Liver (tissue), 9 donors: ENCODE measurements around the gene INPP4B. TPM values are rescaled to one million over a fixed set of nuclear protein-coding genes. Genes with fewer than 3 reads are reported as not detected.

Experiments
- DNase-seq: peaks from one replicate; pipeline ENCODE4 v3.0.0-alpha.2; 2017; ENCODE audit warnings: low spot score
- H3K27ac ChIP-seq, 2 donors: one replicate each; pipeline ENCODE4 v1.7.0; 2013; ENCODE audit warnings: inconsistent platforms in 2 of 2, low read length in 2 of 2, control low read depth in 1 of 2, low read depth in 1 of 2, mild to moderate bottlenecking in 1 of 2
- H3K27me3 ChIP-seq, 4 donors: one replicate each; pipeline versions ENCODE4 v1.6.1 to v1.7.0; 2013; ENCODE audit warnings: low read length in 3 of 4, inconsistent platforms in 1 of 4, mild to moderate bottlenecking in 1 of 4, moderate library complexity in 1 of 4; ENCODE audit not compliant: control insufficient read depth in 4 of 4, insufficient read depth in 4 of 4
- H3K36me3 ChIP-seq, 4 donors: one replicate each; pipeline versions ENCODE4 v1.6.1 to v1.7.0; 2013; ENCODE audit warnings: low read length in 3 of 4, mild to moderate bottlenecking in 3 of 4, low read depth in 1 of 4, moderate library complexity in 1 of 4; ENCODE audit not compliant: control insufficient read depth in 4 of 4, insufficient read depth in 3 of 4
- H3K4me1 ChIP-seq, 4 donors: one replicate each; pipeline versions ENCODE4 v1.6.1 to v1.7.0; 2013; ENCODE audit warnings: low read length in 3 of 4, mild to moderate bottlenecking in 3 of 4, moderate library complexity in 1 of 4; ENCODE audit not compliant: control insufficient read depth in 4 of 4, insufficient read depth in 4 of 4
- H3K4me3 ChIP-seq, 3 donors: one replicate each; pipeline versions ENCODE4 v1.6.1 to v1.7.0; 2013; ENCODE audit warnings: low read length in 3 of 3, control low read depth in 1 of 3, low read depth in 1 of 3, mild to moderate bottlenecking in 1 of 3
- H3K9ac ChIP-seq, 2 donors: one replicate each; pipeline ENCODE4 v1.7.0; 2013; ENCODE audit warnings: low read length in 2 of 2, mild to moderate bottlenecking in 2 of 2, moderate library complexity in 2 of 2, control low read depth in 1 of 2, low read depth in 1 of 2
- H3K9me3 ChIP-seq, 4 donors: one replicate each; pipeline versions ENCODE4 v1.6.1 to v1.7.0; 2013; ENCODE audit warnings: low read length in 3 of 4; ENCODE audit not compliant: control insufficient read depth in 4 of 4
- EGR1 ChIP-seq, 2 donors: IDR thresholded peaks; 2 replicates each; pipeline ENCODE4 v1.6.1; 2016 to 2018; ENCODE audit warnings: antibody characterized with exemption in 2 of 2, low read depth in 2 of 2
- FOXA1 ChIP-seq: IDR thresholded peaks from 2 replicates; pipeline ENCODE4 v1.6.1; 2016; ENCODE audit warnings: antibody characterized with exemption
- GABPA ChIP-seq, 2 donors: IDR thresholded peaks in 1 of 2; conservative IDR thresholded peaks in 1 of 2; 2 replicates each; pipeline ENCODE4 v1.6.1; 2016; ENCODE audit warnings: antibody characterized with exemption in 2 of 2, mild to moderate bottlenecking in 1 of 2, moderate library complexity in 1 of 2
- HNF4A ChIP-seq, 2 donors: conservative IDR thresholded peaks; 2 replicates each; pipeline ENCODE4 v1.6.1; 2016; ENCODE audit warnings: antibody characterized with exemption in 2 of 2, mild to moderate bottlenecking in 2 of 2
- HNF4G ChIP-seq: IDR thresholded peaks from 2 replicates; pipeline ENCODE4 v1.6.1; 2016; ENCODE audit warnings: antibody characterized with exemption
- NR2F2 ChIP-seq: IDR thresholded peaks from 2 replicates; pipeline ENCODE4 v1.6.1; 2016; ENCODE audit warnings: antibody characterized with exemption
- RXRA ChIP-seq, 2 donors: IDR thresholded peaks; 2 replicates each; pipeline ENCODE4 v1.6.1; 2017 to 2018; ENCODE audit warnings: antibody characterized with exemption in 2 of 2, mild to moderate bottlenecking in 1 of 2
- SP1 ChIP-seq: IDR thresholded peaks from 2 replicates; pipeline ENCODE4 v1.6.1; 2018; ENCODE audit warnings: antibody characterized with exemption, mild to moderate bottlenecking
- TAF1 ChIP-seq: conservative IDR thresholded peaks from 2 replicates; pipeline ENCODE4 v1.6.1; 2016; ENCODE audit warnings: antibody characterized with exemption, mild to moderate bottlenecking
- YY1 ChIP-seq: IDR thresholded peaks from 2 replicates; pipeline ENCODE4 v1.6.1; 2016; ENCODE audit warnings: antibody characterized with exemption, mild to moderate bottlenecking
- WGBS: extraction: QIAGEN DNeasy Blood & Tissue Kit; methylation state at CpG from one replicate; pipeline ENCODE4 v1.1.7; 2013; 5-methylcytosine and 5-hydroxymethylcytosine counted together
- polyA plus RNA-seq, 2 donors: library from polyadenylated mRNA; stranded (reverse) in 1 of 2; unstranded in 1 of 2; fragments of 200-250 nt in 1 of 2; fragments of >200 nt in 1 of 2; fragmentation: Nextera tagmentation in 1 of 2; extraction: Ambion mirVana in 1 of 2; gene quantifications; one replicate each; pipeline versions ENCODE4 v1.2.1 to v1.2.3, GENCODE V29; 2013 to 2015
- total RNA-seq, 2 donors: library from RNA; depleted of rRNA; stranded (reverse); fragments of >200 nt; gene quantifications; one replicate each; pipeline ENCODE4 v1.2.3, GENCODE V29; 2014
- TF ChIP-seq, protein P1 (sequence below): fragments of 150-350 bp; IDR thresholded peaks from 2 replicates; pipeline ENCODE4 v1.5.1; 2017; ENCODE audit warnings: improper control_type of control experiment, low read depth, low read length; ENCODE audit not compliant: missing input control
- TF ChIP-seq, protein P2 (sequence below): IDR thresholded peaks from 2 replicates; pipeline ENCODE4 v1.6.1; 2016; ENCODE audit warnings: antibody characterized with exemption
- TF ChIP-seq, protein P3 (sequence below): IDR thresholded peaks from 2 replicates; pipeline ENCODE4 v1.6.1; 2016; ENCODE audit warnings: antibody characterized with exemption
- TF ChIP-seq, protein P4 (sequence below): IDR thresholded peaks from 2 replicates; pipeline ENCODE4 v1.6.1; 2016; ENCODE audit warnings: antibody characterized with exemption
- donor health status: healthy.
- donor health status: healthy.
- donor health status: healthy.
- donor health status: healthy.
- donor health status: healthy.

INPP4B gene
- total and polyA plus RNA-seq, 4 donors, result 0.43 to 2.8 (median 1.6) TPM

DNA sequence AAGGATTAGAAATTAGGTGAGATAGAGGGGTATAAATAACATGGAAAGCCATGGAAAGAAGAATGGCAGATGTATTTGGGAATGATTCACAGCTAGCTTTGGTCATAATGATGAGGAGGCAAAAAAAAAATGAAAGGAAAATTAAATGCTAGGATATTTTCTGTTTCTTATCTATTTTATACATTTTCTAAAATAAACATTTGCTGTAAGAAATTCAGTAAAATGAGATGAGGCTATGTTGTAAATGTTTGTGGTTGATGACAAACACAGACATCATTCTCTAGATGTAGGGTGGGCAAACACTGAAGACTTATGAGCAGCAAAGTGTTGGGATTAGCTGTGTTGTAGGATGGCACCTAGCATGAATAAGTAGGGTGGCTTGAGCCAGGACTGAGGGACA lies 802.6 kb downstream of the INPP4B start:
- H3K9me3 ChIP-seq, result no peaks in the 10 kb centered on the region
- TF ChIP-seq, protein P1, sequence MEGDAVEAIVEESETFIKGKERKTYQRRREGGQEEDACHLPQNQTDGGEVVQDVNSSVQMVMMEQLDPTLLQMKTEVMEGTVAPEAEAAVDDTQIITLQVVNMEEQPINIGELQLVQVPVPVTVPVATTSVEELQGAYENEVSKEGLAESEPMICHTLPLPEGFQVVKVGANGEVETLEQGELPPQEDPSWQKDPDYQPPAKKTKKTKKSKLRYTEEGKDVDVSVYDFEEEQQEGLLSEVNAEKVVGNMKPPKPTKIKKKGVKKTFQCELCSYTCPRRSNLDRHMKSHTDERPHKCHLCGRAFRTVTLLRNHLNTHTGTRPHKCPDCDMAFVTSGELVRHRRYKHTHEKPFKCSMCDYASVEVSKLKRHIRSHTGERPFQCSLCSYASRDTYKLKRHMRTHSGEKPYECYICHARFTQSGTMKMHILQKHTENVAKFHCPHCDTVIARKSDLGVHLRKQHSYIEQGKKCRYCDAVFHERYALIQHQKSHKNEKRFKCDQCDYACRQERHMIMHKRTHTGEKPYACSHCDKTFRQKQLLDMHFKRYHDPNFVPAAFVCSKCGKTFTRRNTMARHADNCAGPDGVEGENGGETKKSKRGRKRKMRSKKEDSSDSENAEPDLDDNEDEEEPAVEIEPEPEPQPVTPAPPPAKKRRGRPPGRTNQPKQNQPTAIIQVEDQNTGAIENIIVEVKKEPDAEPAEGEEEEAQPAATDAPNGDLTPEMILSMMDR, result no peak
- TF ChIP-seq HNF4A (conservative IDR thresholded peaks at IDR 0.05) (no peak), HNF4G (no peak), FOXA1 (no peak), EGR1 (IDR thresholded peaks at IDR 0.05; ENCODE audit: low read depth in 2 of 2) (no peak), NR2F2 (no peak), SP1 (no peak), GABPA (IDR thresholded peaks at IDR 0.05 in 1 of 2, conservative IDR thresholded peaks at IDR 0.05 in 1 of 2) (no peak), YY1 (no peak), TAF1 (no peak), RXRA (IDR thresholded peaks at IDR 0.05) (no peak)
- TF ChIP-seq, protein P2, sequence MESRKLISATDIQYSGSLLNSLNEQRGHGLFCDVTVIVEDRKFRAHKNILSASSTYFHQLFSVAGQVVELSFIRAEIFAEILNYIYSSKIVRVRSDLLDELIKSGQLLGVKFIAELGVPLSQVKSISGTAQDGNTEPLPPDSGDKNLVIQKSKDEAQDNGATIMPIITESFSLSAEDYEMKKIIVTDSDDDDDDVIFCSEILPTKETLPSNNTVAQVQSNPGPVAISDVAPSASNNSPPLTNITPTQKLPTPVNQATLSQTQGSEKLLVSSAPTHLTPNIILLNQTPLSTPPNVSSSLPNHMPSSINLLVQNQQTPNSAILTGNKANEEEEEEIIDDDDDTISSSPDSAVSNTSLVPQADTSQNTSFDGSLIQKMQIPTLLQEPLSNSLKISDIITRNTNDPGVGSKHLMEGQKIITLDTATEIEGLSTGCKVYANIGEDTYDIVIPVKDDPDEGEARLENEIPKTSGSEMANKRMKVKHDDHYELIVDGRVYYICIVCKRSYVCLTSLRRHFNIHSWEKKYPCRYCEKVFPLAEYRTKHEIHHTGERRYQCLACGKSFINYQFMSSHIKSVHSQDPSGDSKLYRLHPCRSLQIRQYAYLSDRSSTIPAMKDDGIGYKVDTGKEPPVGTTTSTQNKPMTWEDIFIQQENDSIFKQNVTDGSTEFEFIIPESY, result no peak
- TF ChIP-seq, protein P3, sequence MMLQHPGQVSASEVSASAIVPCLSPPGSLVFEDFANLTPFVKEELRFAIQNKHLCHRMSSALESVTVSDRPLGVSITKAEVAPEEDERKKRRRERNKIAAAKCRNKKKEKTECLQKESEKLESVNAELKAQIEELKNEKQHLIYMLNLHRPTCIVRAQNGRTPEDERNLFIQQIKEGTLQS, result no peak
- TF ChIP-seq, protein P4, sequence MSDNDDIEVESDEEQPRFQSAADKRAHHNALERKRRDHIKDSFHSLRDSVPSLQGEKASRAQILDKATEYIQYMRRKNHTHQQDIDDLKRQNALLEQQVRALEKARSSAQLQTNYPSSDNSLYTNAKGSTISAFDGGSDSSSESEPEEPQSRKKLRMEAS, result no peak
- H3K36me3 ChIP-seq, result no peaks in the 10 kb centered on the region
- no peak overlapping the region for H3K9ac ChIP-seq
- H3K4me3 ChIP-seq, result no peak overlapping the region
- no peak for DNase-seq
- no peaks in the 10 kb centered on the region for H3K4me1 ChIP-seq
- no peak overlapping the region for H3K27ac ChIP-seq
- peaks cover 0 to 3% (median 0%) of the 10 kb centered on the region in 4 donors for H3K27me3 ChIP-seq

DNA sequence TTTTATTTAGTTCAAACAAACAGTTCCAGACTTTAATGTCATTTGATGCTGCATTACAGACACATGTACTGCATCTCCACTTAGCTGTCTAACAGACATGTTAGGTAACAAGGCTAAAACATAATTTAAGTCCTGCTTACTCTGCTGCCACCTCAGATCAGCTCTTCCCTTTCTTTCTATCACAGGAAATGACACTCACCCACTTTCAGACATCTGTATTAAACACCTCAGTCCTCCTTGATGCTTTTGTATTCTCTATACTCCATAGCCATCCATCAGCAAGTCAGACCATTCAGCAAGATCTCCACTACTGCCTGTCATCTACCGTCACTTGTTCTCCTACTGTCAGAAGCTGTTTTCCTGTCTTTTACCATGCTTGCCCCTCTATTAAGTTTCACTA lies 804.3 kb downstream of the INPP4B start:
- Histone ChIP-seq H3K27ac (no peak overlapping the region), H3K9me3 (no peaks in the 10 kb centered on the region), H3K27me3 (no peaks in the 10 kb centered on the region), H3K36me3 (no peaks in the 10 kb centered on the region), H3K4me1 (no peaks in the 10 kb centered on the region), H3K9ac (no peak overlapping the region), H3K4me3 (no peak overlapping the region)
- no peak for TF ChIP-seq HNF4A (conservative IDR thresholded peaks at IDR 0.05)
- TF ChIP-seq NR2F2, result no peak
- TF ChIP-seq, protein P2, result no peak
- no peak for TF ChIP-seq GABPA (IDR thresholded peaks at IDR 0.05 in 1 of 2, conservative IDR thresholded peaks at IDR 0.05 in 1 of 2)
- TF ChIP-seq YY1, result no peak
- DNase-seq, result no peak
- 83% methylated on average over 1 of the region's 1 CpG for WGBS
